ENCODE measurements around the gene OPHN1. TPM values are rescaled to one million over a fixed set of nuclear protein-coding genes. Genes with fewer than 3 reads are reported as not detected.
A peak's percentile ranks its signal among the peaks of the same experiment; 100 is the strongest.

The OPHN1 gene
- total RNA-seq, 1 donor from 2014 or later = 8.7 TPM

GRCh38 chrX:68249401-68249831, 183.9 kb downstream of the OPHN1 start:
- no peak for DNase-seq (ENCODE audit: low spot score)

DNA sequence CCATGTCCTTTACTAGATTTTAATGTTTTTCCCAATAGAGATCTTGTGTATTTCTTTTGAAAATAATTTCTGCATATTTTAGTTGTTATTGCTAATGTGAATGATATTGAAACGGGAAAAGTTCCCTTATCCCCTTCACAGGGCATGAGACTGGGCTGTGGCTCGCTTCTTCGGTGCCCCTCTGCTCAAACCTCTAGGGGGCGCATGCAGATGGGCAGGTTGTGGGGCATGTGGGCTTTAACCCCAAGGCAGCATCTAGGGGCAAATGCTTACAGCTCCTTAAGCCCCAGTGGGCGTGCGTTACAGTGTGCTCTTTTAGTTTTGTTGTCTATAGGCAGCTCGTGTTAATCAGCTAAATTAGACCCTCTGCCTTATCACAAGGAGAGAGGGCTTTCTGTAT, 194.7 kb downstream of the OPHN1 start:
- DNase-seq (ENCODE audit: low spot score) = no peak

DNA sequence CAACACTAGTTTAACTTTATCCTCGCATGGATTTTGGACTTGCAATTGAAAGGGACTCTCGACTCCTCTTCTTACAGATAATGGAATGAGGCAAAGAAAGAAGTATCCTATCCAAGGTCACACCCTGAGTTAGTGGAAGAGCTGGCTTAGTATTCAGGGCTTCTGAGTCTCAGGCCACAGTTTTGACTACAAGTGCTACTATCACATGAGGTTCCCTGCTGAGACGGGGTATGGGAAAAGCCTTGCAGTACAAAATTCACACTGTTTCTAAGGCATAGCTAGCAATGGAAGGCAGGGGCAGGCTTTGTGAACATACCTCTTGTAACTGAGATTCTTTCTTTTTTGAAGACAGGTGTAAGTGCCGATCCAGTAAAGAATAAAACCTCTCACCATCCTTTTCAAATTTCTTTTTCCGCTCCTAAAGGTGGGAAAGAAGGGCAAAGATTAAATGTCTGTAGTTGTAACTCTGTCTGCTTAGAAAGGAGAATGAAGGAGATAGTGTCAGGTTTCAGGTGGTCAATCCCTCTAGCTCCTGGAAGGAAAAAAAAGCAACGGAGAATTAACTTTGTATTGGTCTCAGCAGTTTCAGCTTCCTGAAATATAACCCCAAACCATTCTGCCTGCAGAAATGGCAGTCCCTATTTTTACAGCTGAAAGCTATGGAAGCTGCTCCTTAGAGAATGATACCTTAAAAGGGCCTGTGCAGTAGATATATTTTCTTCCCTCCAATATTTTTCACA, 199.0 kb downstream of the OPHN1 start:
- DNase-seq (ENCODE audit: low spot score) = no peak

GRCh38 chrX:68232206-68232605, 201.1 kb downstream of the OPHN1 start:
- DNase-seq (ENCODE audit: low spot score) = peak; percentile 5

DNA sequence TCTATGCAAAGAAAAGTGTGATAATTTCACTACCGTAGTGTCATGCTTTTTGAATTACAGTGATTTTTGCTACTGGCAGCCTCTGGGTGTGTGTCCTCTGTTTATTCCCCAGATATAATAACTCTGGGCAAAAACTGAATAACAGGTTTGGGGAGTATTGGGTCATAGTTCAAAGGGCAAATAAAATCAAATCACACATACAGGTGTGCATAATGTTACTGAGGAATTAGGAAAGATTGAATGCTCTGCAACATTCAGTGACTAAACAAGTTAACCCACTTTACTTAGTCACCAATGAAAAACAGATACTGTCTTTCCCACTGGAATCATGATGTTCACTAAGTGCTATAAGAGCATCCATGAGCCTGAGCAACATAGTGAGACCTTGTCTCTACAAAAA, 224.3 kb downstream of the OPHN1 start:
- no peak for DNase-seq (ENCODE audit: low spot score)

DNA sequence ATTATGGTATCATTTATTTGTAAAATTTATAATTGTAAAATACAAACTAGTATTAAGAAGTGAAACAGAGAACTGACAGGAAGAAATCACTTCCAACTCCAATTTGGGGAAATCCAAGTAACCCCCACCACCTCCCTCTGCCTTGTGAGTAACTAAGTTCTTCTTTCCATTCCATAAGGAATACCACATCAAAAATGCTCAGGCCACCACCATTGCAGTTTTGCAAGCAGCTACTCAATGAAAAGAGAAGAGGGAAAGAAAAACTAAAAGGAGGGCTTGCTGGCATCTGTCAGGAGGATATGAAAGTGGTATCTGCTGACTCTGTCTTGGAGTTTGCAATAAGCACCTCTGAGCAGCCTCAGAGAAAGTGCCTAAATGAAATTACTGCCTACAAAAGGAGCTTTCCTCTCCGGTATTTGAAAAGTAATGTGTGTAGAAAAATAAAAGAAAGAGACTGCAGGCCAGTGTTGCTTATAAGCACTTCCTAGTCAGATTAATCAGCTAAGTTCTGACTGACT, 228.7 kb downstream of the OPHN1 start:
- no peak for DNase-seq (ENCODE audit: low spot score)

- DNase-seq (ENCODE audit: low spot score) = no peak
Observed at GRCh38 chrX:68203646-68204045, 229.6 kb downstream of the OPHN1 start.

DNA sequence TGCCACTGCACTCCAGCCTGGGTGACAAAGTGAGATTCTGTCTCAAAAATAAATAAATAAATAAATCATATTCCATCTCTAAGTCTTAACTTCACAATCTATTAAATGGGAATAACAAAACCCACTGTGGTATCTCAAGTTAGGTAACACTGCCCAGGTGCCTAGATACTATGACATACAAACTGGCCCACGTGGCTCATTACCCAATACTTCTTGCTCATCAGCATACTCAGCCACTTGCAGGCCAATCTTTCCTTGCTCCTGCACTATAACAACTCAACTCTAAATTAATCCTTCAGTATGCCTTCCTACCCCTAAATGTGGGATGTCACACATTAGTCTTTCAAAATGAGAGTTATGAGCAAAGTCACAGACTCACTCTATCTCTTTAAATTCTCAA, 230.1 kb downstream of the OPHN1 start:
- DNase-seq (ENCODE audit: low spot score) = no peak

DNA sequence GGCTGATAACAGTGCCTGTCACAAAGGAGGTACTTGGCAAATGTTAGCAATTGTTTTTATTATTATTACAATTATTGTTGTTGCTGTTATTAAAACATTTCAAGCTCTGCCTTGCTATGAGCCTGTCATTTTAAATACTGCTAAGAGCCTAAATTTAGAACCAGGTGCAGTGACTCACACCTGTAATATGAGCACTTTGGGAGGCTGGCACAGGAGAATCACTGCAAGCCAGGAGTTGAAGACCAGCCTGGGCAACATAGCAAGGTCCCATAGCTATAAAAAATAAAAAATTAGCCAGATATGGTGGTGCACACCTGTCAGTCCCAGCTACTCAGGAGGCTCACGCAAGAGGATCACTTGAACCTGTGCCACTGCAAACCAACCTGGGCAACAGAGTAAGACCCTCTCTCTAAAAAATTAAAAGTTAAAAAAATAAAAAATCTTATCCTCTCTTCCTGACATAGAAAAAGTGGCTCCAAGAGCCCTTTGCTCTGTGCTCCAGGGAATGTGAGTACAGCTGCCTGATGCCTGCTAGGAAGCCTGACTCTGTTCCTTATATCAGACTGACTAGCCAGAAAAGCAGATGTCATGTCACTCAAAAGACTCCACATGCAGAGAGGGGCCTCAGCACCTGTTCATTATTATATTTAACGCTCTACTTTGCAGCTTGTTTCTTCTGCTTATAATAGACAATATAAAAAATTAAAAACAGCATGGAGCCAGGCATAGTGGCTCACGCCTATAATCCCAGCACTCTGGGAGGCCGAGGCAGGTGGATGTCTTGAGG, 234.0 kb downstream of the OPHN1 start:
- no peak for DNase-seq (ENCODE audit: low spot score)

DNA sequence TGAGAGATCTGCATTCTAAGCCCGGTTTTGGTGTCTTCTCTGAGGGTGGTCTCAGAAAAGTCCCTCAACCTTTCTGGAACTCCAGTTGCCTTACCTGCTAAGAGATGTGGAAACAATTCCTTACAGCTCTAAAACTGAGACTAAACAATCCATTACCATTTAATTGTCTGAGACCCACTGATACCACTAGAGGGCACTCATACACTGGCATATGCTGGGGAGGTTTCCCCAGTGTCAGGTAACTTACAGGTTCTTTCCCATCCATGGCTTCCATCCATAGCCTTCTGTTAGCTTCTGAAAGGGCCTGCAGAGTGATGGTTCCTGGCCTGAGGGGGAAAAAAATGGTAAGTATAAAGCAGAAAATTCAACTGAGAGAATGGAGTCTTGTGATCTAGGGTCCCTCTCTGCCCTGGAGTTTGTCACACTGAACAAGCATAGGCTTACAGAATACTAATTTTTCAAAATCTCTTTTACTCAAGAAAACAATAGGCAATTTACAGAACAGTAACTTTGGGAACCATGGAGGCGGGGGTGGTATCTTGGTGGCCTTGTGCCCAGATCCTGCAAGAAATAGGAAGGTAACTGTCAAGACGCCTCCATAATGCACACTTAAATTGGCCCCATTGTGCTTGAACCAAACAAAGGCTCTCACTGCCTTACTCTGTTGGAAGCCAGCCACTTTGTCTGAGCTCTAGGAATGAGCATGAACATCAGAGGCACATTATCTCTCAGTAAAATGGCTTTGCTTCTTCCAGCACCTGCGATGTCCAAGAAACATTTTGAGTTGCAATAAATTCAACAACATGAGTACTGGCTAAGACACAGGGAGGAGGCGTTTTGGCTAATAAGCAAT, 236.1 kb downstream of the OPHN1 start:
- peak; percentile 38 for DNase-seq (ENCODE audit: low spot score)

DNA sequence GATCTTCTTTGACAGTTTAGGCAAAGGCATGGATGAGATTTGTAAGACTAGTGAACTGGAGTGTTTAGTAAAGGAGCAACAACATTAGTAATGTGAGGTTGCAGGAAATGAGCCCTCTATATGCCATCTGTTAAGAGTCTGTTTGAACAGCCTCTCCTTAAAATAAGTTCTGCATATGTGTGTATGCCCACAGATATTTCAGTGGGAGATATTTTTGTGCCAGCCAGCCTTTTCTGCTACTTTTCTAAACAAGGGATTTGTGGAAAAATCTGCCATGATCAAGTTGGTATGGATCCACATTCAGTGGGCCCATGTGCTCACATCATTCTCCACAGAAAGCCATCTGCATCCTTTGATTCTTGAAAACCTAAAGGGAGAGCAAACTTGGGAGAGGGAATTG, 237.7 kb downstream of the OPHN1 start:
- no peak for DNase-seq (ENCODE audit: low spot score)

DNA sequence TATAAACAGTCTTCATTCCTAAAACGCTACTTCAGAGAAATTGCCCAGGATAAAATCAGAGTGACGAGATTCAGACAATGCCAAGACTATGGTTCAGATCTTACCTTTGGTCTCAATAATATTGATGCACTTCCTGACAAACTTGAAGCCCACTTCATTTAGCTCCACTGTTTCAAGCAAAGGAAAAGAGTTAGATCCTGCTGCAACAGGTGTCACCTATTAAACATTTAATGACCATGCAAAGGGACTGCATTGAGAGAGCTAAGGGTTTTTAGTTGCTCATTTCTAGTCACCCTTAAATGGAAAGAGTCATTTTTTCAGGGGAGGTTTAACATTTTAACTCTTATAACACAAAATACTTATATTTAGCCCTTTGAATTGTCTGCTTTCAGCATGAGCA, 239.5 kb downstream of the OPHN1 start:
- DNase-seq (ENCODE audit: low spot score) = no peak

DNA sequence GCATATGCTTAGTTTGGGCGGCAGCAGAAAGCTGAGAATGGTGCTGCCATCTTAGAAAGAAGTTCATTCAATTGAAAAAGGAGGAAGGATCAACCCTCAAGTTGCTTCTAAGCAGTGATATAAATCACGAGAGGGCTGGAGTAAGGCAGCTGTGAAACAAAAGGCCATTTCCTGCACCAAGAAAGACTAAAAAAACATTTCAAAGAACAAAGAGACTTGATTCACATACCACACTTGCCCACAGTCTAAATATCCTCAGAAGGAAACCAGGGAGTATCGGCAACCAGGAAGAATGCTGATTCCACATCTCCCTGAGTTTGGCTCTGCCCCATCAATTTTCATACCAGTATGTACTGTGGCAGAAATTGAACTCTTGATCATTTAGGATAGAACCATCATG, 240.1 kb downstream of the OPHN1 start:
- no peak for DNase-seq (ENCODE audit: low spot score)

GRCh38 chrX:68190799-68191198, 242.5 kb downstream of the OPHN1 start:
- no peak for DNase-seq (ENCODE audit: low spot score)

GRCh38 chrX:68186552-68187262, 246.6 kb downstream of the OPHN1 start:
- no peak for DNase-seq (ENCODE audit: low spot score)

GRCh38 chrX:68185161-68185560, 248.1 kb downstream of the OPHN1 start:
- DNase-seq (ENCODE audit: low spot score) = no peak

DNA sequence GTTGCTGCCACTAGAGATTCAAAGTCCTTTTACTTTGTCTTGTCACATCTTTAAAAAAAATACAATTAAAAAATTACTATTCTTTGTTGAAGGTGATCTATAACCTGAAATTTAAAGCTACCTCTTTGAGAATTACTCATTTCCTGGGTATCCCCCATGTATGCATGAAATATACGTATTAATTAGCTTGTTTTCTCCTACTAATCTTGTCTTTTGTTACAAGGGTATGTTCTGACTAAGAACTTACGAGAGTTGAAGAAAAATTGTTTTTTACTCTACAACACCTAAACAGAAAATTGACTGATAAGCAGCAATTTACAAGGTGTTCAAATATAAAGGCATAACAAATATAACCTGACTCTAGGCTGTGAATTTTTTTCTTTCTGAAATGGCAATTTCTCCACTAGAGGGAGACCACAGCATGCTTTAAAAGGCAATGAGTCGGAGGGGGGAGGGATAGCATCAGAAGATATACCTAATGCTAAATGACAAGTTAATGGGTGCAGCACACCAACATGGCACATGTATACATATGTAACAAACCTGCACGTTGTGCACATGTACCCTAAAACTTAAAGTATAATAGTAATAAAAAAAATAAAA, 249.6 kb downstream of the OPHN1 start:
- peak; percentile 15 for DNase-seq (ENCODE audit: low spot score)

- no peak for DNase-seq (ENCODE audit: low spot score)
Observed at GRCh38 chrX:68180579-68180978, 252.7 kb downstream of the OPHN1 start.

- DNase-seq (ENCODE audit: low spot score) = no peak
Observed at GRCh38 chrX:68179355-68179754, 253.9 kb downstream of the OPHN1 start.

GRCh38 chrX:68177542-68177941, 255.8 kb downstream of the OPHN1 start:
- DNase-seq (ENCODE audit: low spot score) = no peak

DNA sequence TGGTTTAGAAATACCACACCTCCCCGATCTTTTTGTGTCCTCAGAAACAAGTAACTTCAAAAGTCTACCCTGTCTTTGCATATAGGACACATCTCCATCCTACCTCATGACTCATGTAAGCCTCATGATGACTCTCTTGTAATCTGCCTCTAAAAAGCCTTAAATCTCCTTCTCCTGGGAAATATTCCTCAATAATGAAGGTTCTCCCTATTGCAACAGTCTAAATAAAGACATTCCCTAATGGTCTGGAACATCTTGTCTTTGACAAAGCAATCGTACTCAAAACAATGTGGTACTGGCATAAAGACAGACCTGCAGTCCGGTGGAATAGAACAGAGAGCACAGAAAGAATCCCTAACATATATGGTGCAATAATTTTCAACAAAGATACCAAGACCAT, 257.7 kb downstream of the OPHN1 start:
- DNase-seq (ENCODE audit: low spot score) = no peak
